GM19240 (cell line): ENCODE results near the gene SLC2A13.
"Not testable (repeated sequence)": the region's sequence is repeated elsewhere in the genome, so short reads cannot be mapped to it uniquely, and the experiment has no call there.

Experiments
- DNase-seq: peaks from one replicate; pipeline ENCODE4 v3.0.0; 2011; ENCODE audit warnings: low spot score; ENCODE audit not compliant: insufficient read length

SLC2A13 gene

GRCh38 chr12:39813776-39814175 is 292.1 kb downstream of the SLC2A13 start:
- DNase-seq = no peak

GRCh38 chr12:39812456-39812855 is 293.4 kb downstream of the SLC2A13 start:
- DNase-seq = not testable (repeated sequence)

- DNase-seq = no peak
These were observed 298.8 kb downstream of the SLC2A13 start for GRCh38 chr12:39807043-39807442.

- DNase-seq = no peak
These were observed 300.2 kb downstream of the SLC2A13 start for GRCh38 chr12:39805651-39806050.

- no peak for DNase-seq
These were observed 301.0 kb downstream of the SLC2A13 start for GRCh38 chr12:39804898-39805297.

GRCh38 chr12:39804479-39804878 is 301.4 kb downstream of the SLC2A13 start:
- DNase-seq = no peak

- no peak for DNase-seq
These were observed 302.7 kb downstream of the SLC2A13 start for GRCh38 chr12:39803151-39803550.

GRCh38 chr12:39798977-39799376 is 306.9 kb downstream of the SLC2A13 start:
- no peak for DNase-seq

GRCh38 chr12:39798429-39798828 is 307.5 kb downstream of the SLC2A13 start:
- no peak for DNase-seq

GRCh38 chr12:39795481-39795880 is 310.4 kb downstream of the SLC2A13 start:
- DNase-seq = no peak

GRCh38 chr12:39792938-39793337 is 312.9 kb downstream of the SLC2A13 start:
- no peak for DNase-seq

- no peak for DNase-seq
These were observed 317.6 kb downstream of the SLC2A13 start for GRCh38 chr12:39788239-39788638.

GRCh38 chr12:39785814-39786213 is 320.1 kb downstream of the SLC2A13 start:
- not testable (repeated sequence) for DNase-seq

- no peak for DNase-seq
These were observed 323.8 kb downstream of the SLC2A13 start for GRCh38 chr12:39782026-39782545.

- no peak for DNase-seq
These were observed 324.9 kb downstream of the SLC2A13 start for GRCh38 chr12:39780913-39781446.

GRCh38 chr12:39780411-39780912 is 325.4 kb downstream of the SLC2A13 start:
- no peak for DNase-seq

- DNase-seq = no peak
These were observed 326.0 kb downstream of the SLC2A13 start for GRCh38 chr12:39779768-39780340.

- DNase-seq = no peak
These were observed 328.4 kb downstream of the SLC2A13 start for GRCh38 chr12:39777465-39777864.

- DNase-seq = no peak
These were observed 332.6 kb downstream of the SLC2A13 start for GRCh38 chr12:39773266-39773665.

GRCh38 chr12:39772821-39773259 is 333.0 kb downstream of the SLC2A13 start:
- no peak for DNase-seq

GRCh38 chr12:39771456-39771855 is 334.4 kb downstream of the SLC2A13 start:
- no peak for DNase-seq

GRCh38 chr12:39764944-39765560 is 340.8 kb downstream of the SLC2A13 start:
- DNase-seq = peak; percentile 2

GRCh38 chr12:39763890-39764169 is 342.1 kb downstream of the SLC2A13 start:
- DNase-seq = no peak
